Middle frontal gyrus (tissue), 1 donor: ENCODE results near the gene DPH7.
"Not testable (repeated sequence)": the region's sequence is repeated elsewhere in the genome, so short reads cannot be mapped to it uniquely, and the experiment has no call there.

ENCODE experiments used
- DNase-seq: peaks from one replicate; pipeline ENCODE4 v3.0.0-alpha.2; 2015; ENCODE audit warnings: low spot score; ENCODE audit errors: extremely low spot score

The DPH7 gene

GRCh38 chr9:137606005-137606621, 27.4 kb upstream of the DPH7 start:
- DNase-seq, result no peak

GRCh38 chr9:137605121-137606004, 26.6 kb upstream of the DPH7 start, which contains the start of gene ARRDC1:
TSS of gene ARRDC1 (plus strand) at chr9:137605686. CDS start at chr9:137605718, 32 bp downstream.
- DNase-seq, result peak; percentile 75

- DNase-seq, result no peak
These were observed 25.8 kb upstream of the DPH7 start for GRCh38 chr9:137604345-137605086.

GRCh38 chr9:137603879-137604278, 25.2 kb upstream of the DPH7 start:
- no peak for DNase-seq

GRCh38 chr9:137602661-137603060, 23.9 kb upstream of the DPH7 start:
- DNase-seq, result no peak

- no peak for DNase-seq
These were observed 20.2 kb upstream of the DPH7 start for GRCh38 chr9:137598943-137599342.

- not testable (repeated sequence) for DNase-seq
These were observed 17.9 kb upstream of the DPH7 start for GRCh38 chr9:137596577-137596976.

- no peak for DNase-seq
These were observed 14.5 kb upstream of the DPH7 start for GRCh38 chr9:137593176-137593575.

- no peak for DNase-seq
These were observed 14.0 kb upstream of the DPH7 start for GRCh38 chr9:137592767-137593166.

- DNase-seq, result peak; percentile 74
These were observed 12.0 kb upstream of the DPH7 start, which contains the start of gene ZMYND19 for GRCh38 chr9:137590469-137591383. TSS of gene ZMYND19 (minus strand) at chr9:137590512. CDS start at chr9:137590263, 249 bp downstream.

- DNase-seq, result no peak
These were observed 11.4 kb upstream of the DPH7 start for GRCh38 chr9:137590123-137590468.

- no peak for DNase-seq
These were observed 10.9 kb upstream of the DPH7 start for GRCh38 chr9:137589441-137590122.

- DNase-seq, result no peak
These were observed 10.2 kb upstream of the DPH7 start for GRCh38 chr9:137588891-137589290.

- no peak for DNase-seq
These were observed 9.6 kb upstream of the DPH7 start for GRCh38 chr9:137588311-137588710.

GRCh38 chr9:137586854-137587253, 8.1 kb upstream of the DPH7 start:
- no peak for DNase-seq

GRCh38 chr9:137583957-137584356, 5.2 kb upstream of the DPH7 start:
- no peak for DNase-seq

- no peak for DNase-seq
These were observed 4.6 kb upstream of the DPH7 start for GRCh38 chr9:137583347-137583746.

GRCh38 chr9:137582286-137582860, 3.6 kb upstream of the DPH7 start:
- DNase-seq, result no peak

GRCh38 chr9:137581361-137582285, 2.9 kb upstream of the DPH7 start:
- no peak for DNase-seq
